ENCODE data around the gene UPK3A. TPM values are rescaled to one million over a fixed set of nuclear protein-coding genes. Genes with fewer than 3 reads are reported as not detected.
"Not testable (repeated sequence)": the region's sequence is repeated elsewhere in the genome, so short reads cannot be mapped to it uniquely, and the experiment has no call there.

The UPK3A gene
- polyA plus RNA-seq, 3 donors, result 6.0 to 19.0 (median 14.0) TPM

DNA sequence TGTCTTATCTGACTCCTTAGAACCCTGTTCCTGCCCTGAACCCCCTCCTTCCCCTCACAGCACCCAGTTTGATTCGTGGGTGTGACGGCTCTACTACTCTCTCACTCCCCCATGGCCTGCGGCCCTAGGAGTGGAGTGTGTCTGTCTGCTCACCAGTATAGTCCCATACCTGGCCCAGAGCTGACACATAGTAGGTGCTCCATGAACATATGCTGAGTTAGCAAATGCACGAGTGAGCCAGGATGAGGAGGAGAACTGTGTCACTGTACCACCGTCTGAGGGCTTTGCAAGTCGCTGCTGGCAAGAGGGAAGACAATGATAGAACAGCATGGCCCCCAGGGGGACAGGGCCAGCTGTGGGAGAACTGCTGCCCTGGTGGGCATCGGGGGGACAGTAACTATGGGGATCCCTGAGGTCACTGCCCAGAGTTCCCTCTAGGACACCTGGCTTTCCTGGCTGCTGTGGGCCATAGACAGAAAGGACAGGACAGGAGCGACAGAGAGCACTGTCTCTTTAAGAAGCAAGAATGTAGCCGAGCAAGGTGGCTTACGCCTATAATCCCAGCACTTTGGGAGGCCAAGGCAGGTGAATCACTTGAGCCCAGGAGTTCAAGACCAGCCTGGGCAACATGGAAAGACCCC, 24.9 kb upstream of the UPK3A start:
- Histone ChIP-seq H3K4me3 (replicated peaks in 1 of 3; ENCODE audit: low read depth in 2 of 3, low read length in 3 of 3) (no peak overlapping the region), H3K27ac (ENCODE audit: low read depth in 1 of 2, low read length in 2 of 2) (no peak overlapping the region), H3K79me2 (ENCODE audit: insufficient read depth, low read length) (no peaks in the 10 kb centered on the region), H3K9ac (ENCODE audit: insufficient read depth, low read length, poor library complexity, severe bottlenecking) (no peak overlapping the region), H3K9me3 (replicated peaks in 1 of 2; ENCODE audit: control insufficient read depth in 1 of 2, insufficient read depth in 1 of 2, low read length in 2 of 2) (no peaks in the 10 kb centered on the region), H2AFZ (ENCODE audit: insufficient read depth, low read depth, low read length, poor library complexity, severe bottlenecking) (no peak overlapping the region), H4K20me1 (ENCODE audit: insufficient read depth, low read length) (no peaks in the 10 kb centered on the region), H3K4me2 (replicated peaks; ENCODE audit: extremely low read depth, low read length, poor library complexity, severe bottlenecking) (no peak overlapping the region), H3K36me3 (replicated peaks in 1 of 2; ENCODE audit: control insufficient read depth in 1 of 2, insufficient read depth in 2 of 2, low read length in 2 of 2) (no peaks in the 10 kb centered on the region), H3K27me3 (ENCODE audit: control insufficient read depth in 2 of 2, insufficient read depth in 2 of 2, low read length in 2 of 2) (no peaks in the 10 kb centered on the region), H3K4me1 (ENCODE audit: control insufficient read depth in 1 of 2, insufficient read depth in 2 of 2, low read length in 2 of 2) (peaks cover 37 to 39% of the 10 kb centered on the region in 2 donors)
- Mint-ChIP-seq H3K4me3 (no peak overlapping the region), H3K27me3 (ENCODE audit: low read depth in 3 of 3) (peaks cover 1 to 5% (median 2%) of the 10 kb centered on the region in 3 donors), H3K9me3 (peaks cover 0 to 8% (median 0%) of the 10 kb centered on the region in 7 donors), H3K27ac (peak overlapping the region in 2 of 7 donors; percentile 71 to 82), H3K4me1 (peaks cover 34% of the 10 kb centered on the region), H3K36me3 (no peaks in the 10 kb centered on the region)
- 95% methylated on average over 6 of the region's 10 CpGs for WGBS (ENCODE audit: insufficient coverage)
- DNase-seq, result no peak
- intact Hi-C loops (cut with micrococcal nuclease), result no loop called here
- TF ChIP-seq, protein P1, sequence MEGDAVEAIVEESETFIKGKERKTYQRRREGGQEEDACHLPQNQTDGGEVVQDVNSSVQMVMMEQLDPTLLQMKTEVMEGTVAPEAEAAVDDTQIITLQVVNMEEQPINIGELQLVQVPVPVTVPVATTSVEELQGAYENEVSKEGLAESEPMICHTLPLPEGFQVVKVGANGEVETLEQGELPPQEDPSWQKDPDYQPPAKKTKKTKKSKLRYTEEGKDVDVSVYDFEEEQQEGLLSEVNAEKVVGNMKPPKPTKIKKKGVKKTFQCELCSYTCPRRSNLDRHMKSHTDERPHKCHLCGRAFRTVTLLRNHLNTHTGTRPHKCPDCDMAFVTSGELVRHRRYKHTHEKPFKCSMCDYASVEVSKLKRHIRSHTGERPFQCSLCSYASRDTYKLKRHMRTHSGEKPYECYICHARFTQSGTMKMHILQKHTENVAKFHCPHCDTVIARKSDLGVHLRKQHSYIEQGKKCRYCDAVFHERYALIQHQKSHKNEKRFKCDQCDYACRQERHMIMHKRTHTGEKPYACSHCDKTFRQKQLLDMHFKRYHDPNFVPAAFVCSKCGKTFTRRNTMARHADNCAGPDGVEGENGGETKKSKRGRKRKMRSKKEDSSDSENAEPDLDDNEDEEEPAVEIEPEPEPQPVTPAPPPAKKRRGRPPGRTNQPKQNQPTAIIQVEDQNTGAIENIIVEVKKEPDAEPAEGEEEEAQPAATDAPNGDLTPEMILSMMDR (IDR thresholded peaks at IDR 0.05), result no peak

DNA sequence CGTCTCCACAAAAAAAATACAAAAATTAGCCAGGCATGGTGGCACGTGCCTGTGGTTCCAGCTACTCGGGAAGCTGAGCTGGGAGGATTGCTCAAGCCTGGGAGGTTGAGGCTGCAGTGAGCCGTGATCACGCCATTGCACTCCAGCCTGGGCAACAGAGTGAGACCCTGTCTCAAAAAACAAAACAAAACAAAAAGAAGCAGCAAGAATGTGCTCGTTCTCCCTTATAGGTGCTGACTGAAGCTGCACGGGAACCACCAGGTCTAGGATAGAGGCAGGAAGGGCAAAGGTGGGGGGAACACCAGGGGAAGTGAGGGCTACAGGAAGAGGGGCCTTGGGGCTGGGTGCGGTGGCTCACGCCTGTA, 24.4 kb upstream of the UPK3A start:
- H3K27ac ChIP-seq (ENCODE audit: low read depth in 1 of 2, low read length in 2 of 2); H4K20me1 ChIP-seq (ENCODE audit: insufficient read depth, low read length); intact Hi-C loops (cut with micrococcal nuclease): not testable (repeated sequence)

More for the DNA sequence above, 24.4 kb upstream of the UPK3A start:
- Mint-ChIP-seq H3K27ac (peak overlapping the region in 1 of 7 donors; percentile 80), H3K4me1 (peaks cover 34% of the 10 kb centered on the region)
- not testable (repeated sequence) for H3K27me3 ChIP-seq (ENCODE audit: control insufficient read depth in 2 of 2, insufficient read depth in 2 of 2, low read length in 2 of 2); H3K9ac ChIP-seq (ENCODE audit: insufficient read depth, low read length, poor library complexity, severe bottlenecking); H3K27me3 Mint-ChIP-seq (ENCODE audit: low read depth in 3 of 3); H3K36me3 ChIP-seq (replicated peaks in 1 of 2; ENCODE audit: control insufficient read depth in 1 of 2, insufficient read depth in 2 of 2, low read length in 2 of 2); H3K79me2 ChIP-seq (ENCODE audit: insufficient read depth, low read length); H3K4me2 ChIP-seq (replicated peaks; ENCODE audit: extremely low read depth, low read length, poor library complexity, severe bottlenecking); H3K36me3 Mint-ChIP-seq; H3K9me3 ChIP-seq (replicated peaks in 1 of 2; ENCODE audit: control insufficient read depth in 1 of 2, insufficient read depth in 1 of 2, low read length in 2 of 2); H2AFZ ChIP-seq (ENCODE audit: insufficient read depth, low read depth, low read length, poor library complexity, severe bottlenecking); H3K4me3 ChIP-seq (replicated peaks in 1 of 3; ENCODE audit: low read depth in 2 of 3, low read length in 3 of 3); H3K4me3 Mint-ChIP-seq; H3K9me3 Mint-ChIP-seq; DNase-seq
- 70% methylated on average over 8 of the region's 9 CpGs for WGBS (ENCODE audit: insufficient coverage)
- peaks cover 37 to 39% of the 10 kb centered on the region in 2 donors for H3K4me1 ChIP-seq (ENCODE audit: control insufficient read depth in 1 of 2, insufficient read depth in 2 of 2, low read length in 2 of 2)
